ENCODE measurements around the gene ENG.
A peak's percentile ranks its signal among the peaks of the same experiment; 100 is the strongest.

ENG gene

DNA sequence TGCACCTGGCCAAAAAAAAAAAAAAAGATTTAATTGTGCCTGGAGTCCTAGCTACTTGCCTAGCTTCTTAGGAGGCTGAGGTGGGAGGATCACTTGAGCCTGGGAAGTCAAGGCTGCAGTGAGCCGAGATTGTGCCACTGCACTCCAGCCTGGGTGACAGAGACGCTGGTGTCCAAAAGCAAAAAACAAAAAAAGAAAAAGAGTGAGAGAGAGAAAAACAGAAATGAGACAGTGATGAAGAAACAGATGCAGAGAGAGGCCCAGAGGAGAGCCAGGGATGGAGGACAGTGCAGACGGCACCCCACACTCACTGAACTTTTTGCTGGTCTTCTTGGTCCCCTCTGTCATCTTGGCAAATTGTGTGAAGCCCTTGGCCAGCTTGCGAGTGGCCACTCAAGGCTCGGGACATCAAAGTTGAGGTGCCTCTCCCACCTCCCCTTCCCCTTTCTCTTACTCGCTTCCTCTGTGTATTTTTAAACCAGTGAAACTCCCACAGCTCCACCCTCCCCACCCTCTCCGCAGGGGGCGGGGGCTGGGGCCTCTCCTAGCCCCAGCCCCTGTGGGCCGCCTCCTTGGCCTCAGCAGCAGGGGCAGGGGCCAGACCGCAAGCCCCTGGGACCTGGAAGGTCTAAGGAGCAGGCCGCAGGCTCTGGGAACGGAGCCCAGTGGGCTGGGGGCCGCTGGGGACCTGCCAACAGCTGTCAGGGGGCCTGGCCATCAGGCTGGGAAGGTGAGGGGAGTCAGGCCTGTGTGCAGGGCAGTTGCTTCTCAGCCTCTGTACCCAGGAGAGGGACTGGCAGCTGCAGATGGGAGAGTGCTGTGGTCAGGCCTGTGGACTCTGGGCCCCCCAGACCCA is 76.0 kb downstream of the ENG start, which contains the start of gene SH2D3C:
TSS of gene SH2D3C (minus strand) at position 387 of the 856 bp plus-strand sequence. CDS start at position 348, 39 bp downstream.
- peak within 1 kb of the TSS; percentile 99 for H3K27ac Mint-ChIP-seq
- no peaks in the 10 kb centered on the region for H3K36me3 Mint-ChIP-seq
- no peaks in the 10 kb centered on the region for H3K9me3 Mint-ChIP-seq (ENCODE audit: low read depth)
- H3K27me3 Mint-ChIP-seq: no peaks in the 10 kb centered on the region
- peaks cover 67% of the 10 kb centered on the region for H3K4me1 Mint-ChIP-seq (ENCODE audit: low read depth)
- H3K4me3 Mint-ChIP-seq: peak within 1 kb of the TSS; percentile 92

DNA sequence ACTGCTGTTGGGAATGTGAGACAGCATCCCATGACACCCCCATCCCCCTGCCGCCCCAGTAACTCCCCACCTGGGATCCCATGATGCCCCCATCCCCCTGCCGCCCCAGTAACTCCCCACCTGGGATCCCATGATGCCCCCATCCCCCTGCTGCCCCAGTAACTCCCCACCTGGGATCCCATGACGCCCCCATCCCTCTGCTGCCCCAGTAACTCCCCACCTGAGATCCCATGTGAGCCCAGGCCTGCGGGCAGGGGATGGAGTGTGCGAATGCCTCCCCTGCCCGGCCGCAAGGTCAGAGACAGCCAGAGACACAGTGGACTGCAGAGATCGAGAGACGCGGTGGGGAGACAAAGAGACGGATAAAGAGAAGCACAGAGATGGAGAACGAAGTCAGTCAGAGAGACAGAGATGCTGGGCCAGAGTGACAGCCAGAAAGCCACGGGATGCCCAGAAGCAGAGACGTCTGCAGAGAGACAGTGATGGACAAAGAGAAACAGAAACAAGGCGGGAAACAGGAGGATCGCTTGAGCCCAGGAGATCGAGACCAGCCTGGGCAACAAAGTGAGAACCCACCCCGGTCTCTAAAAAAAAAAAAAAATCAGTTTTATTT is 77.0 kb downstream of the ENG start:
- Mint-ChIP-seq H3K4me3 (peak overlapping the region; percentile 92), H3K27ac (peak overlapping the region; percentile 99), H3K4me1 (ENCODE audit: low read depth) (peaks cover 63% of the 10 kb centered on the region), H3K36me3 (no peaks in the 10 kb centered on the region), H3K9me3 (ENCODE audit: low read depth) (no peaks in the 10 kb centered on the region), H3K27me3 (no peaks in the 10 kb centered on the region)

DNA sequence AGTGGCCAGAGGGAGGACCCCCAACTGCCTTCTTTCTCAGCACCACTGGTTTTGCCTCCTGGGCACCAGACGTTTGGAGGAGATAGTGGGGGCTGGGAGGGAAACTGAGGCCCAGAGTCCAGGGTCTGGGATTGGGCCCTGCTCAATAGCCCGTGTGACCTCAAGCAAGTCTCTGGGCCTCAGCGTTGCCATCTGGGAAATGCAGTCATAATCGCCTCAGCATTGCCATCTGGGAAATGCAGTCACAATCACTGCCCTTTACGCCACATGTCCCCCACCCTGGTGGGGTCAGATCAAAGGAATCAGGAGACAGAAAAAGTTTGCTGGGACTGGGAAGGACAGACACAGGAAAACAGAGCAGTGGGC is 77.6 kb downstream of the ENG start:
- Mint-ChIP-seq H3K27ac (peak overlapping the region; percentile 99), H3K4me3 (peak overlapping the region; percentile 92), H3K27me3 (no peaks in the 10 kb centered on the region), H3K36me3 (no peaks in the 10 kb centered on the region), H3K4me1 (ENCODE audit: low read depth) (peaks cover 62% of the 10 kb centered on the region), H3K9me3 (ENCODE audit: low read depth) (no peaks in the 10 kb centered on the region)

DNA sequence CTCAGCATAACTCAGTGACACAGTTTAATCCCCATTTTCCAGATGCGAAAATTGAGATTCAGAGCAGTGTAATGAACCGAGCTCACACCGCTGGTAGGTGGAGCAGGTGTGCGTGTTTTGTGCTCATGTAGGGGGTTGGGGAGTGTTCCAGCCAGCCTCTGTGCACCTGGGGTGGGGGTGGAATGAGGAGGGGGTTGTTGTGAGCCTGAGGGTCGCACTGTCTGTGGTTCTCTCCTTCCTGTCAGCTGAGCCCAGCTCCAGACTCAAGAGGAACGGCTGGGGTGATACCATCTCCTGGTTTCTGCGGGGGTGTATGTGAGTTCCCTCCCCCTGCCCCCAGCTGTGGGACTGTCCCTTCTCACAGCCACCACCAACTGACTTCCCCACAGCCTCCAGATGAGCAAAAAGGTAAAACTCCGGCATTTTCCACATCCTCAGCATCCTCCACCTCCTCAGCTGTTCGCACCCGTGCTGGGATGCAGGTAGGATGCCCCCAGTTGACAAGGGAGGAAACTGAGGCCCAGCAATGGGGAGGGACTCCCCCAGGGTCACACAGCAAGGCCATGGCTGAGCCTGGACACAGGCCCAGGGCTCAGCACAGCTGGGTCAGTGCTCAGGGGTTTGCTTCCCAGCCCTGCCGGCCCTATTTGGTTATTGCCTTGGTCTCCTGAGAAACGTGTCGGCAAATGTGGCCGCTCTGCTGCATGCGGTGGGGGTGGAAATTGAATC is 78.1 kb downstream of the ENG start:
- Mint-ChIP-seq H3K27ac (peak overlapping the region; percentile 99), H3K27me3 (no peaks in the 10 kb centered on the region), H3K4me1 (ENCODE audit: low read depth) (peaks cover 61% of the 10 kb centered on the region), H3K9me3 (ENCODE audit: low read depth) (no peaks in the 10 kb centered on the region), H3K4me3 (peak overlapping the region; percentile 92), H3K36me3 (no peaks in the 10 kb centered on the region)

DNA sequence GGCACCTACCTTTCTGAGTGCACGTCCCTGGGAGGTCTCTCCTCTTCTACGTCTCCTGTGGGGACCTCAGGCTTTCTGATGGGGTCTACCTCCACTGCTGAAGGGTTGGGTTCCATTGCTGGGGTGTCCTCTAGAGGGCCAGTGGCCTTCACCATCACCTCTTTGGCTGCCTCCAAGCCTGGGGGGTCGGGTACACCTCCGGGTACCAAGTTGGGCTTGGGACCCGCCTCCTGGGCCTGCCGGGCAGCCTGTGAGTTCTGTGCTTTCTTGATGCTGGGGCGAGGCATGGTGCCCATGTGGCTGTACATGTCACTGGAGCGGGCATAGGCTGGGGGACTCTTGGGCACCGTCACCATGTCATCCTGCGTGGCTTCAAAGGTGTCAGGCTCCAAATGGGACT is 80.5 kb downstream of the ENG start:
- Mint-ChIP-seq H3K27ac (peak overlapping the region; percentile 29), H3K27me3 (no peaks in the 10 kb centered on the region), H3K4me3 (no peak overlapping the region), H3K9me3 (ENCODE audit: low read depth) (no peaks in the 10 kb centered on the region), H3K36me3 (peaks cover under 1% of the 10 kb centered on the region), H3K4me1 (ENCODE audit: low read depth) (peaks cover 64% of the 10 kb centered on the region)

DNA sequence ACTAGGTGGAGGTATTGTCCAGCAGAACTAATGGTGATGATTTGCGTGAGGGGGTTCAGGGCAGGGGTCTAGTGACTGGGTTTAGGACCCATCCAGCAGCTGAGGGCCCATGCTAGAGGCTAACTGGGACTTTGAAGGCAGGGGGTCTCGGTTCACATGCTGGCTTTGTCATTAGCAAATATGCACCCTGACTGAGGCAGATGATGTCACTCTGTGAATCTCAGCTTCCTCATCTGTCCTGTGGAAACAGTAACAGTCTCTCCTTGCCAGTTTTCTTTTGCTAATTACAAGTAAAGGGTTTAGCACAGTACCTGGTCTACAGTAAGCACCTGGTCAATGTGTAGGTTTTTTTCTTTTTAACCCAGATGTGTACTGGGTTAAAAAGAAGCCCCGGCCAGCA is 81.2 kb downstream of the ENG start:
- Mint-ChIP-seq H3K27ac (no peak overlapping the region), H3K4me1 (ENCODE audit: low read depth) (peaks cover 67% of the 10 kb centered on the region)

DNA sequence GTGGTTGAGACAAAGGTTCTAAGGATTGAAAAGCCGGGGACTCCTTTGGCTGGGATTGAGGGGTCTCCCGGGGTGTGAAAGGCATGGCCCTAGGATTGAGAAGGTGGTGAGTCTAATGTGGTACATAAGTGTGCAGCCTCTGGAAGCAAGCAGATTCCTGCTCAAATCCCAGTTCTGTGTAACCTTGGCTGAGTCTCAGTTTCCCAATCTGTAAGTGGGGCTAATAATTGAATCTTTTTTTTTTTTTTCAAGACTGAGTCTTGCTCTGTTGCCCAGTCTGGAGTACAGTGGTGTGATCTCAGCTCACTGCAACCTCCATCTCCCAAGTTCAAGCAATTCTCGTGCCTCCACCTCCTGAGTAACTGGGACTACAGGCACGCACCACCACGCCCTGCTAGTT is 81.9 kb downstream of the ENG start:
- Mint-ChIP-seq H3K4me3 (no peak overlapping the region), H3K27ac (no peak overlapping the region)

More for the DNA sequence above, 81.2 kb downstream of the ENG start:
- H3K36me3 Mint-ChIP-seq: peaks cover 4% of the 10 kb centered on the region
- no peaks in the 10 kb centered on the region for H3K27me3 Mint-ChIP-seq
- no peak overlapping the region for H3K4me3 Mint-ChIP-seq
- H3K9me3 Mint-ChIP-seq (ENCODE audit: low read depth): no peaks in the 10 kb centered on the region

DNA sequence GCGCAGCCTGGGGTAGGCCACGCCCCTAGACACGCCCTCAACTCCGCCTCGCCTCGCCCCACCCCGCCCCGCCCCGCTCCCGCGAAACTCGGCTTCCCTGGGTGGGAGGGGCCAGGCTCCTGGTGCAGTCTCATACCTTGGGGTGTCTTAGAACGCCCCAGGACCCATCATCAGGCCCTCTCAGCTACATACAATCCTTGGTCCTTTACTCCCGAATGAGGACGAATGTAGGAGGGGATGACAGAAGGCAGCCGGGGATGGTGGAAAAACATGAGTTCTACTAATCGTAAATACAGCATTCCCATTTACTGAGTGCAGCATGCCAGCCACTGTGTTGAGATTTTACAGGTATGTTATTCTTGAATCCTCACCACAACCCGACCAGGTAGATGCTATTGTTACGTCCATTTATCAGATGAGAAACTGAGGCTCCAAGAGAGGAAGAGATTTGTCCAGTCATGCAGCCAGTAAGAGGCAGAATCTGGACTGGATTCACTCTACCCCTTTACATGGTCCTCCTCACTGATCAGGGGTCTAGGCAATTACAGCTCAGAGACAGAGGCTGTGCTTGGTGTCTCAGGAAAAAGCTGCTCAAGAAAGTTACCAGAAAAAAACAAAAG is 82.8 kb downstream of the ENG start:
- no peaks in the 10 kb centered on the region for H3K9me3 Mint-ChIP-seq (ENCODE audit: low read depth)
- no peaks in the 10 kb centered on the region for H3K27me3 Mint-ChIP-seq
- H3K4me3 Mint-ChIP-seq: peak overlapping the region; percentile 85
- peaks cover 4% of the 10 kb centered on the region for H3K36me3 Mint-ChIP-seq
- peak overlapping the region; percentile 91 for H3K27ac Mint-ChIP-seq
- H3K4me1 Mint-ChIP-seq (ENCODE audit: low read depth): peaks cover 72% of the 10 kb centered on the region

More for the DNA sequence above, 81.9 kb downstream of the ENG start:
- H3K27me3 Mint-ChIP-seq: no peaks in the 10 kb centered on the region
- H3K9me3 Mint-ChIP-seq (ENCODE audit: low read depth): no peaks in the 10 kb centered on the region
- H3K36me3 Mint-ChIP-seq: peaks cover 4% of the 10 kb centered on the region
- H3K4me1 Mint-ChIP-seq (ENCODE audit: low read depth): peaks cover 70% of the 10 kb centered on the region

DNA sequence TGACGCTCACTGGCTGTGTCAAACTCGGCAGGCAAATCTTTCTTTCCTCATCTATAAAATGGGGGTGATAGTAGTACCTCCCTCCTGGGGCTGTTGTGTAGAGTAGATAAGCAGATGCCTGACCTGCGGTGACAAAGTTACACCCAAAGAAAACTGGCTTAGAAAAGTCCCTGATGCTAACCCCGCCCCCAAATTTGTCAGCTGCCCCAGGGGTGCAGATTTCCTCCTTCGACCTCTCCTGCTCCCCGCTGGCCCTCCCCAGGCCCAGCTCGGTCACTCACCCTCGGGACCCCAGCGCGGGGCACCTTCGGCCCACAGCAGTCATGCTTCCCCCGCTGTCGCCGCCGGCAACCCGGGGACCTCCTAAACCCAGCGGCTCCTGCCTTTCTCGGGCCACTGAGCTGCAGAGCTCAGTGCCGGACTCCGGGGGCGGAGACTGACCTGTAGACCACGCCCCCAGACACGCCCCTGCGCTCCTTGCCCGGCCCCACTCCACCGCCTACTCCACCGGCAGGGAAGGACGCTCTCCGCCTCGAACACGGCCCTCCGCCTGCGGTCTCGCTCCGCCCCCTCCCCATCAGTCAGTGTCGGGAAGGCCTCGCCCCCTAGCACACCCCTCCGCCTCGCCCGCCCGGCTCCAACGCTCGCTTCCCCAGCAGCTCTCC is 83.4 kb downstream of the ENG start:
- peak overlapping the region; percentile 91 for H3K27ac Mint-ChIP-seq
- H3K9me3 Mint-ChIP-seq (ENCODE audit: low read depth): no peaks in the 10 kb centered on the region
- peaks cover 72% of the 10 kb centered on the region for H3K4me1 Mint-ChIP-seq (ENCODE audit: low read depth)
- no peaks in the 10 kb centered on the region for H3K27me3 Mint-ChIP-seq
- H3K4me3 Mint-ChIP-seq: peak overlapping the region; percentile 85
- H3K36me3 Mint-ChIP-seq: peaks cover 4% of the 10 kb centered on the region

DNA sequence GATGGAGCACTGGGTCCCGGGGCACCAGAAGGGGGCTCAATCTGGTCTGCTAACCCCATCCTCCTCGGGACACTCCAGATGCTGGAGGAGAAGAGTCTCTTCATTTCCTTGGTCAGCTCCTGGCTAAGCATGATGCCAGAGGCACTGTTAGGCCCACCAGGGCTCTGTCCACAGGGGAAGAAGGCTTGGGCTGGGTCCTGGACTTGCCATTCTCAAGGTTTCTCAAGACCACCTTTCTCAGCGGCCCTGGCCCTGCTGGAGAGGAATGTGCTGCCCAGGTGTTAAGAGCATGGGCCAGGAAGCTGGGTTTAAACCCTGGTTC is 83.9 kb downstream of the ENG start:
- Mint-ChIP-seq H3K36me3 (peaks cover 4% of the 10 kb centered on the region), H3K27ac (peak overlapping the region; percentile 91), H3K4me1 (ENCODE audit: low read depth) (peaks cover 74% of the 10 kb centered on the region), H3K9me3 (ENCODE audit: low read depth) (no peaks in the 10 kb centered on the region), H3K4me3 (peak overlapping the region; percentile 85), H3K27me3 (no peaks in the 10 kb centered on the region)

DNA sequence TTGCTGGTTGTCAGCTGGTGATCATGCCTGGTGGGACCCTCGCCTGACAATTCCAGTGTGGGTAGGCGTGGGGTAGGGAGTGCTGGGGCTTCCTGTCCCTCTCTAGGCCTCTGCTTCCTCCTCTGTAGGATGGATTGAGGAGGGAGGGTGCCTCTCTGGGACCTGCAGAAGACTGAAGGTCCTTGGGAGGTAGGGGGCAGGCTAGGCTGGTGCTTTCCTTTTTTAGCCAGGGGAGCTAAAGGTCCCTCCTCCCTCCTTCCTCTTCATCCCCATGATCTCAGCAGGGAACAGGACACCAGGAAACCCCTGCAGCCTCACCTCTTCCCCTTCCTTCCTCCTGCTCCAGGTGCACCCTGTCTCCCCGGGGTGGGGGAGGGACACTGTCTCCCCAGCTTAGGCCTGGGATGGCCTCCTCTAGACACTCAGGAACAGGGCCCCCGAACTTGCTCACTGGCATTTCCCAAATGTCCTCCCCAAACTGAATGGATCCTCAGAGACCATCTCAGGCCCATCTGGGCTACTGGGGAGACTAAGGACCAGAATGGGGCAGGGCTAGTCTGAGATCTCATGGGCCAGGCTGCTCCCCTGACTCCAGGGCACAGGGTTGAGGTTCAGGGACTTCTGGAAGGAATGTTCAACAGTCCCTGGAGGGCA is 84.4 kb downstream of the ENG start:
- peak overlapping the region; percentile 91 for H3K27ac Mint-ChIP-seq
- peaks cover 5% of the 10 kb centered on the region for H3K36me3 Mint-ChIP-seq
- no peaks in the 10 kb centered on the region for H3K9me3 Mint-ChIP-seq (ENCODE audit: low read depth)
- peaks cover 78% of the 10 kb centered on the region for H3K4me1 Mint-ChIP-seq (ENCODE audit: low read depth)
- H3K4me3 Mint-ChIP-seq: peak overlapping the region; percentile 85
- no peaks in the 10 kb centered on the region for H3K27me3 Mint-ChIP-seq

DNA sequence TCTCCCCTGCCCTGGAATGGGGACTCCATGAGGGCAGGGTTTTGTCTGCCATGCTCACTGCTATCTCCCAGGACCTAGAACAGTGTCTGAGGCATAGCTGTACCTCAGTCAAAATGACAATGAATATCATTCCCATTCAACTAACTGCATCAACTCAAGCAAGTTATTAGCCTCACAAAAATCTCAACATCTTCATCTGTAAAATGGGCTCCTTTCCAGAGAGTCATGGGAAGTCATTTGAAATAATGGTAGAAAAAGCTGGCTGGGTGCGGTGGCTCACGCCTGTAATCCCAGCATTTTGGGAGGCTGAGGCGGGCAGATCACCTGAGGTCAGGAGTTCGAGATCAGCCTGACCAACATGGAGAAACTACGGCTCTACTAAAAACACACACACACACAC is 85.4 kb downstream of the ENG start:
- H3K27me3 Mint-ChIP-seq: no peaks in the 10 kb centered on the region
- no peaks in the 10 kb centered on the region for H3K9me3 Mint-ChIP-seq (ENCODE audit: low read depth)
- H3K4me1 Mint-ChIP-seq (ENCODE audit: low read depth): peaks cover 77% of the 10 kb centered on the region
- peaks cover 6% of the 10 kb centered on the region for H3K36me3 Mint-ChIP-seq
- H3K27ac Mint-ChIP-seq: peak overlapping the region; percentile 97
- H3K4me3 Mint-ChIP-seq: peak overlapping the region; percentile 74

DNA sequence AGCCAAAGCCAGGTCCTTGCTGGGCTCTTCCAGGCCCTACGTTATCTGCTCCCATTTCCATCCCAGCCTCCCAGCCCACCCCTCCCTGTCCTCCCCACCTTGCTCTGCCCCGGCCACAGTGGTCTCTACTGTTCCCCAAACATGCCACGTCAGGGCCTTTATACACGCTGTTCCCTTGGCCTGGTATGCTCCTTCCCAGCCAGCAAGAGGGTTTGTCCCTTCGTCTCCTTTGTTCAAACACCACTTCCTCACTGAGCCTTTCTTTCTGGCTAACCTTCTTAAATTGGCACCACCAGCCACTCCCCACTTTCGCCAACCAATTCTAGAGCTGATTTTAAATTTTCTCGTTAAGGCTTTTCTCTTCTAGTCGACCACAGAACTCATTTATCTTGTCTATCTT is 85.8 kb downstream of the ENG start:
- Mint-ChIP-seq H3K27ac (peak overlapping the region; percentile 97), H3K4me1 (ENCODE audit: low read depth) (peaks cover 79% of the 10 kb centered on the region), H3K27me3 (no peaks in the 10 kb centered on the region), H3K9me3 (ENCODE audit: low read depth) (no peaks in the 10 kb centered on the region), H3K4me3 (peak overlapping the region; percentile 74), H3K36me3 (peaks cover 6% of the 10 kb centered on the region)

DNA sequence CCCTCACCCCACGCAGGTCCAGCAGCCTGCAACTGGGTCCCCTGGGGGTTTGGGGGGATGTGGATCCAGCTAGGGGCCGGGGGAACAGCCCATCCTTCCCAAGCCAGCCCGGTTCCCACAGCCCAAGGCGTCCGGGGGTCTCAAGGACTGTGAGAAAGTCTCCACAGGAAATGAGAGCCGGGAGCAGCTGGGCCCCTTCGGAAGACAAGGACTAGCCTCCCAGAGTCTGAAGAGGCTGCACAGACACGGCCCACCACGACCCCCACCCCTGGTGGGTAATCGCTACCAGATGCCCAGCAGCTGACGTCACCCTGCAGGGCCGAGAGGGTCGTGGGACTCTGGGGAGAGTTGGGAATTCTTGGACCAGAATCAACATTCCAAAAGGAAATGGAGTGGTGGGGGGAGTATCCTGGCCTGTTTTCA is 86.5 kb downstream of the ENG start:
- Mint-ChIP-seq H3K36me3 (peaks cover 6% of the 10 kb centered on the region), H3K4me1 (ENCODE audit: low read depth) (peaks cover 84% of the 10 kb centered on the region), H3K4me3 (peak overlapping the region; percentile 74), H3K27me3 (no peaks in the 10 kb centered on the region), H3K9me3 (ENCODE audit: low read depth) (no peaks in the 10 kb centered on the region), H3K27ac (peak overlapping the region; percentile 97)
